DOHH2 (cell line): ENCODE measurements around the gene SYNRG.

ENCODE experiments used
- EZH2phosphoT487 ChIP-seq: fragments of 200-600 bp; sonication (generic); IDR thresholded peaks from 2 replicates; pipeline ENCODE4 v1.6.1; 2017; ENCODE audit warnings: borderline replicate concordance, mild to moderate bottlenecking, antibody characterized with exemption, low read length, moderate library complexity, mixed read lengths
- TF ChIP-seq, protein P1 (sequence below): fragments of 200-600 bp; sonication (generic); IDR thresholded peaks from one replicate; pipeline ENCODE4 v1.5.1; 2014; ENCODE audit warnings: antibody characterized with exemption, mild to moderate bottlenecking, low read depth, low read length; ENCODE audit not compliant: poor library complexity, severe bottlenecking

GRCh38 chr17:37643869-37644268 is 34.7 kb upstream of the SYNRG start:
- TF ChIP-seq, protein P1, sequence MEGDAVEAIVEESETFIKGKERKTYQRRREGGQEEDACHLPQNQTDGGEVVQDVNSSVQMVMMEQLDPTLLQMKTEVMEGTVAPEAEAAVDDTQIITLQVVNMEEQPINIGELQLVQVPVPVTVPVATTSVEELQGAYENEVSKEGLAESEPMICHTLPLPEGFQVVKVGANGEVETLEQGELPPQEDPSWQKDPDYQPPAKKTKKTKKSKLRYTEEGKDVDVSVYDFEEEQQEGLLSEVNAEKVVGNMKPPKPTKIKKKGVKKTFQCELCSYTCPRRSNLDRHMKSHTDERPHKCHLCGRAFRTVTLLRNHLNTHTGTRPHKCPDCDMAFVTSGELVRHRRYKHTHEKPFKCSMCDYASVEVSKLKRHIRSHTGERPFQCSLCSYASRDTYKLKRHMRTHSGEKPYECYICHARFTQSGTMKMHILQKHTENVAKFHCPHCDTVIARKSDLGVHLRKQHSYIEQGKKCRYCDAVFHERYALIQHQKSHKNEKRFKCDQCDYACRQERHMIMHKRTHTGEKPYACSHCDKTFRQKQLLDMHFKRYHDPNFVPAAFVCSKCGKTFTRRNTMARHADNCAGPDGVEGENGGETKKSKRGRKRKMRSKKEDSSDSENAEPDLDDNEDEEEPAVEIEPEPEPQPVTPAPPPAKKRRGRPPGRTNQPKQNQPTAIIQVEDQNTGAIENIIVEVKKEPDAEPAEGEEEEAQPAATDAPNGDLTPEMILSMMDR, result no peak
- no peak for TF ChIP-seq EZH2phosphoT487
